LoVo (cell line): ENCODE results near the gene CTNNA3.

Experiments used
- DNase-seq: peaks from one replicate; pipeline ENCODE4 v3.0.0-alpha.2; 2016; ENCODE audit warnings: low spot score

CTNNA3 gene

GRCh38 chr10:66534866-66535265, 1161.1 kb downstream of the CTNNA3 start:
- no peak for DNase-seq

GRCh38 chr10:66521506-66521905, 1174.5 kb downstream of the CTNNA3 start:
- no peak for DNase-seq

GRCh38 chr10:66519616-66520015, 1176.4 kb downstream of the CTNNA3 start:
- DNase-seq, result no peak

- DNase-seq, result no peak
These were observed 1181.3 kb downstream of the CTNNA3 start for GRCh38 chr10:66514666-66515065.

- no peak for DNase-seq
These were observed 1182.5 kb downstream of the CTNNA3 start for GRCh38 chr10:66513504-66513903.

GRCh38 chr10:66505003-66505657, 1190.9 kb downstream of the CTNNA3 start:
- DNase-seq, result no peak

GRCh38 chr10:66501356-66501755, 1194.6 kb downstream of the CTNNA3 start:
- no peak for DNase-seq

- no peak for DNase-seq
These were observed 1212.0 kb downstream of the CTNNA3 start for GRCh38 chr10:66483966-66484365.

- DNase-seq, result no peak
These were observed 1223.8 kb downstream of the CTNNA3 start for GRCh38 chr10:66472156-66472555.

- DNase-seq, result no peak
These were observed 1229.0 kb downstream of the CTNNA3 start for GRCh38 chr10:66467042-66467441.

GRCh38 chr10:66466622-66467021, 1229.4 kb downstream of the CTNNA3 start:
- no peak for DNase-seq

- DNase-seq, result no peak
These were observed 1232.4 kb downstream of the CTNNA3 start for GRCh38 chr10:66463611-66464010.

- DNase-seq, result no peak
These were observed 1238.4 kb downstream of the CTNNA3 start for GRCh38 chr10:66457629-66458028.

- no peak for DNase-seq
These were observed 1240.7 kb downstream of the CTNNA3 start for GRCh38 chr10:66455304-66455703.

GRCh38 chr10:66440568-66440967, 1255.4 kb downstream of the CTNNA3 start:
- no peak for DNase-seq

GRCh38 chr10:66414943-66415342, 1281.1 kb downstream of the CTNNA3 start:
- no peak for DNase-seq

GRCh38 chr10:66405566-66405965, 1290.4 kb downstream of the CTNNA3 start:
- no peak for DNase-seq

GRCh38 chr10:66398669-66399068, 1297.3 kb downstream of the CTNNA3 start:
- DNase-seq, result no peak

GRCh38 chr10:66394342-66395063, 1301.5 kb downstream of the CTNNA3 start:
- no peak for DNase-seq

GRCh38 chr10:66390926-66391325, 1305.1 kb downstream of the CTNNA3 start:
- no peak for DNase-seq

- no peak for DNase-seq
These were observed 1315.0 kb downstream of the CTNNA3 start for GRCh38 chr10:66381045-66381444.

- DNase-seq, result no peak
These were observed 1317.7 kb downstream of the CTNNA3 start for GRCh38 chr10:66378117-66378876.

- no peak for DNase-seq
These were observed 1327.8 kb downstream of the CTNNA3 start for GRCh38 chr10:66368146-66368545.
